ENCODE measurements around the gene TAOK2.

Gene TAOK2

DNA sequence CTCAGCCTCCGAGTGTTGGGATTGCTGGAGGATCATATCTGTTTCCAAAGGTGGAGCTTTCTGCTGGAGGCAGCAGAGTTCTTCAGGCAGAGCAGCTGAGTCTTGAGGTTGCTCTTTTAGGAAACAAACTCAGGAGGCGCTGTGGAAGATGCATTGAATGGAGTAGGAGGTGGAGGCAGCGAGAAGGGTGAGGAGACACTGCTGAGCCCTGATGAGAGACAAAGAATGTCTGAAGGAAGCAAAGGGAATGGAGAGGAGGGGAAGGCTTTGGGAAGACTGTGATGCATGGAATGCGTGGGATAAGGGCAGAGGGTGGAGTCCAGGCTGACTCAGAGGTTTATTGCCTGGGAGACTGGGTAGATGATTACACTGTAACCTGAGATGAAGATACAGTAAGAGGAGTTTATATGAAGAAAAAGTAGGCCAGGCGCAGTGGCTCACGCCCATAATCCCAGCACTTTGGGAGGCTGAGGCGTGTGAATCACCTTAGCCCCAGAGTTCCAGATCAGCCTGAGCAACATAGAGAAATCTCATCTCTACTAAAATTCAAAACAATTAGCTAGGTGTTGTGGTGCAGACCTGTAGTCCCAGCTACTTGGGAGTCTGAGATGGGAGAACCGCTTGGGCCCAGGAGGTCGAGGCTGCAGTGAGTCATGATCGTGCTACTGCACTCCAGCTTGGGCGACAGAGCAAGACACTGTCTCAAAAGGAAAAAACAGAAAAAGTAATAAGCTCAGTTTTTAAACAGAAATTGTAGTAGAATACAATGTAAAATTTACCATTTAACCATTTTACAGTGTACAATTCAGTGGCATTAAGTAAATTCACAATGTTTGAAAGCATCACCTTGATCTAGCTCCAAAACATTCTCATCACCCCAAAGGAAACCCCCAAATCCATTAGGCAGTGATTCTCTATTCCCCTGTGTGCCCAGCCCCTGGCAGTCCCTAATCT lies 29.5 kb upstream of the TAOK2 start (continued):
- TF ChIP-seq, protein P1, sequence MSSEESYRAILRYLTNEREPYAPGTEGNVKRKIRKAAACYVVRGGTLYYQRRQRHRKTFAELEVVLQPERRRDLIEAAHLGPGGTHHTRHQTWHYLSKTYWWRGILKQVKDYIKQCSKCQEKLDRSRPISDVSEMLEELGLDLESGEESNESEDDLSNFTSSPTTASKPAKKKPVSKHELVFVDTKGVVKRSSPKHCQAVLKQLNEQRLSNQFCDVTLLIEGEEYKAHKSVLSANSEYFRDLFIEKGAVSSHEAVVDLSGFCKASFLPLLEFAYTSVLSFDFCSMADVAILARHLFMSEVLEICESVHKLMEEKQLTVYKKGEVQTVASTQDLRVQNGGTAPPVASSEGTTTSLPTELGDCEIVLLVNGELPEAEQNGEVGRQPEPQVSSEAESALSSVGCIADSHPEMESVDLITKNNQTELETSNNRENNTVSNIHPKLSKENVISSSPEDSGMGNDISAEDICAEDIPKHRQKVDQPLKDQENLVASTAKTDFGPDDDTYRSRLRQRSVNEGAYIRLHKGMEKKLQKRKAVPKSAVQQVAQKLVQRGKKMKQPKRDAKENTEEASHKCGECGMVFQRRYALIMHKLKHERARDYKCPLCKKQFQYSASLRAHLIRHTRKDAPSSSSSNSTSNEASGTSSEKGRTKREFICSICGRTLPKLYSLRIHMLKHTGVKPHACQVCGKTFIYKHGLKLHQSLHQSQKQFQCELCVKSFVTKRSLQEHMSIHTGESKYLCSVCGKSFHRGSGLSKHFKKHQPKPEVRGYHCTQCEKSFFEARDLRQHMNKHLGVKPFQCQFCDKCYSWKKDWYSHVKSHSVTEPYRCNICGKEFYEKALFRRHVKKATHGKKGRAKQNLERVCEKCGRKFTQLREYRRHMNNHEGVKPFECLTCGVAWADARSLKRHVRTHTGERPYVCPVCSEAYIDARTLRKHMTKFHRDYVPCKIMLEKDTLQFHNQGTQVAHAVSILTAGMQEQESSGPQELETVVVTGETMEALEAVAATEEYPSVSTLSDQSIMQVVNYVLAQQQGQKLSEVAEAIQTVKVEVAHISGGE (tag by site-specific recombination; conservative IDR thresholded peaks at IDR 0.05; ENCODE audit: low read depth) = no peak
- TF ChIP-seq, protein P2, sequence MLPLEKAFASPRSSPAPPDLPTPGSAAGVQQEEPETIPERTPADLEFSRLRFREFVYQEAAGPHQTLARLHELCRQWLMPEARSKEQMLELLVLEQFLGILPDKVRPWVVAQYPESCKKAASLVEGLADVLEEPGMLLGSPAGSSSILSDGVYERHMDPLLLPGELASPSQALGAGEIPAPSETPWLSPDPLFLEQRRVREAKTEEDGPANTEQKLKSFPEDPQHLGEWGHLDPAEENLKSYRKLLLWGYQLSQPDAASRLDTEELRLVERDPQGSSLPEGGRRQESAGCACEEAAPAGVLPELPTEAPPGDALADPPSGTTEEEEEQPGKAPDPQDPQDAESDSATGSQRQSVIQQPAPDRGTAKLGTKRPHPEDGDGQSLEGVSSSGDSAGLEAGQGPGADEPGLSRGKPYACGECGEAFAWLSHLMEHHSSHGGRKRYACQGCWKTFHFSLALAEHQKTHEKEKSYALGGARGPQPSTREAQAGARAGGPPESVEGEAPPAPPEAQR (tag by site-specific recombination; IDR thresholded peaks at IDR 0.05) = no peak
- TF ChIP-seq ZNF211 (tag by site-specific recombination; IDR thresholded peaks at IDR 0.05; ENCODE audit: low read depth) (no peak), GLI2 (tag by site-specific recombination; IDR thresholded peaks at IDR 0.05; ENCODE audit: borderline replicate concordance, low read depth) (no peak), ZNF423 (tag by site-specific recombination; IDR thresholded peaks at IDR 0.05) (no peak), ZNF16 (tag by site-specific recombination; IDR thresholded peaks at IDR 0.05; ENCODE audit: low read depth) (no peak), ZNF350 (tag by site-specific recombination; IDR thresholded peaks at IDR 0.05) (no peak), ZNF221 (tag by site-specific recombination; IDR thresholded peaks at IDR 0.05; ENCODE audit: borderline replicate concordance) (no peak), ZNF10 (tag by site-specific recombination; IDR thresholded peaks at IDR 0.05) (peak; percentile 9; the same call in 1 of the 2 replicates), ZNF701 (tag by site-specific recombination; IDR thresholded peaks at IDR 0.05) (no peak), ZNF549 (tag by site-specific recombination; IDR thresholded peaks at IDR 0.05) (no peak), ZNF214 (tag by site-specific recombination; IDR thresholded peaks at IDR 0.05; ENCODE audit: borderline replicate concordance) (no peak), ZNF626 (tag by site-specific recombination; IDR thresholded peaks at IDR 0.05) (no peak), ZNF2 (tag by site-specific recombination; IDR thresholded peaks at IDR 0.05) (peak; percentile 99), ZNF19 (tag by site-specific recombination; IDR thresholded peaks at IDR 0.05; ENCODE audit: low read depth) (no peak), ZNF37A (tag by site-specific recombination; IDR thresholded peaks at IDR 0.05) (no peak), ZFP41 (tag by site-specific recombination; IDR thresholded peaks at IDR 0.05; ENCODE audit: borderline replicate concordance) (no peak), ZNF792 (tag by site-specific recombination; IDR thresholded peaks at IDR 0.05) (0 out of 2 replicates have a peak, but pooled peaks have one; percentile 42), ZNF664 (tag by site-specific recombination; IDR thresholded peaks at IDR 0.05) (peak; percentile 77), SP2 (tag by site-specific recombination; IDR thresholded peaks at IDR 0.05) (peak; percentile 71)
- TF ChIP-seq, protein P3, sequence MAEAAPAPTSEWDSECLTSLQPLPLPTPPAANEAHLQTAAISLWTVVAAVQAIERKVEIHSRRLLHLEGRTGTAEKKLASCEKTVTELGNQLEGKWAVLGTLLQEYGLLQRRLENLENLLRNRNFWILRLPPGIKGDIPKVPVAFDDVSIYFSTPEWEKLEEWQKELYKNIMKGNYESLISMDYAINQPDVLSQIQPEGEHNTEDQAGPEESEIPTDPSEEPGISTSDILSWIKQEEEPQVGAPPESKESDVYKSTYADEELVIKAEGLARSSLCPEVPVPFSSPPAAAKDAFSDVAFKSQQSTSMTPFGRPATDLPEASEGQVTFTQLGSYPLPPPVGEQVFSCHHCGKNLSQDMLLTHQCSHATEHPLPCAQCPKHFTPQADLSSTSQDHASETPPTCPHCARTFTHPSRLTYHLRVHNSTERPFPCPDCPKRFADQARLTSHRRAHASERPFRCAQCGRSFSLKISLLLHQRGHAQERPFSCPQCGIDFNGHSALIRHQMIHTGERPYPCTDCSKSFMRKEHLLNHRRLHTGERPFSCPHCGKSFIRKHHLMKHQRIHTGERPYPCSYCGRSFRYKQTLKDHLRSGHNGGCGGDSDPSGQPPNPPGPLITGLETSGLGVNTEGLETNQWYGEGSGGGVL (tag by site-specific recombination; IDR thresholded peaks at IDR 0.05) = peak; percentile 20; the same call in 1 of the 2 replicates
- TF ChIP-seq, protein P4, sequence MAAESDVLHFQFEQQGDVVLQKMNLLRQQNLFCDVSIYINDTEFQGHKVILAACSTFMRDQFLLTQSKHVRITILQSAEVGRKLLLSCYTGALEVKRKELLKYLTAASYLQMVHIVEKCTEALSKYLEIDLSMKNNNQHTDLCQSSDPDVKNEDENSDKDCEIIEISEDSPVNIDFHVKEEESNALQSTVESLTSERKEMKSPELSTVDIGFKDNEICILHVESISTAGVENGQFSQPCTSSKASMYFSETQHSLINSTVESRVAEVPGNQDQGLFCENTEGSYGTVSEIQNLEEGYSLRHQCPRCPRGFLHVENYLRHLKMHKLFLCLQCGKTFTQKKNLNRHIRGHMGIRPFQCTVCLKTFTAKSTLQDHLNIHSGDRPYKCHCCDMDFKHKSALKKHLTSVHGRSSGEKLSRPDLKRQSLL (tag by site-specific recombination; IDR thresholded peaks at IDR 0.05) = peak; percentile 80; the same call in 1 of the 2 replicates
- TF ChIP-seq, protein P5, sequence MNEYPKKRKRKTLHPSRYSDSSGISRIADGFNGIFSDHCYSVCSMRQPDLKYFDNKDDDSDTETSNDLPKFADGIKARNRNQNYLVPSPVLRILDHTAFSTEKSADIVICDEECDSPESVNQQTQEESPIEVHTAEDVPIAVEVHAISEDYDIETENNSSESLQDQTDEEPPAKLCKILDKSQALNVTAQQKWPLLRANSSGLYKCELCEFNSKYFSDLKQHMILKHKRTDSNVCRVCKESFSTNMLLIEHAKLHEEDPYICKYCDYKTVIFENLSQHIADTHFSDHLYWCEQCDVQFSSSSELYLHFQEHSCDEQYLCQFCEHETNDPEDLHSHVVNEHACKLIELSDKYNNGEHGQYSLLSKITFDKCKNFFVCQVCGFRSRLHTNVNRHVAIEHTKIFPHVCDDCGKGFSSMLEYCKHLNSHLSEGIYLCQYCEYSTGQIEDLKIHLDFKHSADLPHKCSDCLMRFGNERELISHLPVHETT (tag by site-specific recombination; IDR thresholded peaks at IDR 0.05) = peak; percentile 84
- TF ChIP-seq, protein P6, sequence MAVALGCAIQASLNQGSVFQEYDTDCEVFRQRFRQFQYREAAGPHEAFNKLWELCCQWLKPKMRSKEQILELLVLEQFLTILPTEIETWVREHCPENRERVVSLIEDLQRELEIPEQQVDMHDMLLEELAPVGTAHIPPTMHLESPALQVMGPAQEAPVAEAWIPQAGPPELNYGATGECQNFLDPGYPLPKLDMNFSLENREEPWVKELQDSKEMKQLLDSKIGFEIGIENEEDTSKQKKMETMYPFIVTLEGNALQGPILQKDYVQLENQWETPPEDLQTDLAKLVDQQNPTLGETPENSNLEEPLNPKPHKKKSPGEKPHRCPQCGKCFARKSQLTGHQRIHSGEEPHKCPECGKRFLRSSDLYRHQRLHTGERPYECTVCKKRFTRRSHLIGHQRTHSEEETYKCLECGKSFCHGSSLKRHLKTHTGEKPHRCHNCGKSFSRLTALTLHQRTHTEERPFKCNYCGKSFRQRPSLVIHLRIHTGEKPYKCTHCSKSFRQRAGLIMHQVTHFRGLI (tag by site-specific recombination; IDR thresholded peaks at IDR 0.05) = no peak
- TF ChIP-seq, protein P7, sequence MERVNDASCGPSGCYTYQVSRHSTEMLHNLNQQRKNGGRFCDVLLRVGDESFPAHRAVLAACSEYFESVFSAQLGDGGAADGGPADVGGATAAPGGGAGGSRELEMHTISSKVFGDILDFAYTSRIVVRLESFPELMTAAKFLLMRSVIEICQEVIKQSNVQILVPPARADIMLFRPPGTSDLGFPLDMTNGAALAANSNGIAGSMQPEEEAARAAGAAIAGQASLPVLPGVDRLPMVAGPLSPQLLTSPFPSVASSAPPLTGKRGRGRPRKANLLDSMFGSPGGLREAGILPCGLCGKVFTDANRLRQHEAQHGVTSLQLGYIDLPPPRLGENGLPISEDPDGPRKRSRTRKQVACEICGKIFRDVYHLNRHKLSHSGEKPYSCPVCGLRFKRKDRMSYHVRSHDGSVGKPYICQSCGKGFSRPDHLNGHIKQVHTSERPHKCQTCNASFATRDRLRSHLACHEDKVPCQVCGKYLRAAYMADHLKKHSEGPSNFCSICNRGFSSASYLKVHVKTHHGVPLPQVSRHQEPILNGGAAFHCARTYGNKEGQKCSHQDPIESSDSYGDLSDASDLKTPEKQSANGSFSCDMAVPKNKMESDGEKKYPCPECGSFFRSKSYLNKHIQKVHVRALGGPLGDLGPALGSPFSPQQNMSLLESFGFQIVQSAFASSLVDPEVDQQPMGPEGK (tag by site-specific recombination; IDR thresholded peaks at IDR 0.05) = peak; percentile 86

Measured in HEK293 (cell line).